CD4-positive, alpha-beta T cell treated with Interleukin-15 for 1 hour (primary cell): ENCODE results near the gene GRIN2A.

Source experiments
- DNase-seq: peaks from one replicate; pipeline ENCODE4 v3.0.0-alpha.2; 2020

Gene GRIN2A

GRCh38 chr16:9955677-9956076, 226.6 kb downstream of the GRIN2A start:
- DNase-seq, result no peak

- DNase-seq, result no peak
Observed at GRCh38 chr16:9953908-9954570, 228.2 kb downstream of the GRIN2A start.

- no peak for DNase-seq
Observed at GRCh38 chr16:9950658-9951057, 231.6 kb downstream of the GRIN2A start.

- DNase-seq, result no peak
Observed at GRCh38 chr16:9949396-9949795, 232.8 kb downstream of the GRIN2A start.

- DNase-seq, result no peak
Observed at GRCh38 chr16:9948933-9949332, 233.3 kb downstream of the GRIN2A start.

GRCh38 chr16:9946022-9946720, 236.1 kb downstream of the GRIN2A start:
- no peak for DNase-seq

GRCh38 chr16:9943121-9943520, 239.1 kb downstream of the GRIN2A start:
- DNase-seq, result no peak

- no peak for DNase-seq
Observed at GRCh38 chr16:9941245-9941644, 241.0 kb downstream of the GRIN2A start.

GRCh38 chr16:9934723-9935508, 247.3 kb downstream of the GRIN2A start:
- DNase-seq, result no peak

GRCh38 chr16:9932919-9933653, 249.1 kb downstream of the GRIN2A start:
- DNase-seq, result no peak

- no peak for DNase-seq
Observed at GRCh38 chr16:9932000-9932399, 250.2 kb downstream of the GRIN2A start.

- DNase-seq, result no peak
Observed at GRCh38 chr16:9929836-9930235, 252.4 kb downstream of the GRIN2A start.

GRCh38 chr16:9929313-9929712, 252.9 kb downstream of the GRIN2A start:
- no peak for DNase-seq

GRCh38 chr16:9922441-9922840, 259.8 kb downstream of the GRIN2A start:
- no peak for DNase-seq

GRCh38 chr16:9921997-9922396, 260.2 kb downstream of the GRIN2A start:
- DNase-seq, result no peak

GRCh38 chr16:9919460-9919859, 262.8 kb downstream of the GRIN2A start:
- DNase-seq, result no peak

- DNase-seq, result no peak
Observed at GRCh38 chr16:9917691-9918090, 264.5 kb downstream of the GRIN2A start.

- no peak for DNase-seq
Observed at GRCh38 chr16:9913604-9914326, 268.5 kb downstream of the GRIN2A start.

GRCh38 chr16:9911989-9912388, 270.2 kb downstream of the GRIN2A start:
- no peak for DNase-seq

- no peak for DNase-seq
Observed at GRCh38 chr16:9911231-9911630, 271.0 kb downstream of the GRIN2A start.

GRCh38 chr16:9909072-9909825, 273.0 kb downstream of the GRIN2A start:
- no peak for DNase-seq

GRCh38 chr16:9908613-9909012, 273.6 kb downstream of the GRIN2A start:
- DNase-seq, result no peak
